ENCODE measurements around the gene CALU. TPM values are rescaled to one million over a fixed set of nuclear protein-coding genes. Genes with fewer than 3 reads are reported as not detected.
A peak's percentile ranks its signal among the peaks of the same experiment; 100 is the strongest.

Gene CALU
- total RNA-seq, 1 donor from 2014 or later: 131 TPM

DNA sequence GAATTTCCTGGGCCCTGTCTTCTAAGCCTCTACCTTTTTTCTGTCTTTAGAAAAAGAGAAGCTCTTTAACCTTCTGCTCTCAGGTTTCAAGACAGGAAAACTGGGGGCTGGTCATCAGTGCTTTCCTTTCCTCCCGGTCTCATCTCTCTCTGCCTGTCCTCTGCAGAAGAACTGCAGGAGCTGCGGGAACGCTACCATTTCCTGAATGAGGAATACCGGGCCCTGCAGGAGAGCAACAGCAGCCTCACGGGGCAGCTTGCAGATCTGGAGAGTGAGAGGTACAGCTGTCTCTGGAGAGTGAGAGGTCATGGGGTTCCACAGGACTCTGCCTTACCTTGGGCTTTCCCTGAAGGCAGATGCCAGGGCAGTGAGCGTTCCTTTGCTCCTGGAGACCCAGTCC, 65.3 kb downstream of the CALU start:
- Histone ChIP-seq H3K4me3 (ENCODE audit: low read length in 3 of 3) (no peak overlapping the region), H3K4me1 (ENCODE audit: control insufficient read depth in 3 of 3, insufficient read depth in 3 of 3, low read length in 3 of 3) (peaks cover 0 to 3% (median 0%) of the 10 kb centered on the region in 3 donors), H3K27ac (ENCODE audit: low read depth, low read length) (no peak overlapping the region), H3K27me3 (ENCODE audit: control insufficient read depth in 3 of 3, insufficient read depth in 3 of 3, low read length in 3 of 3) (no peaks in the 10 kb centered on the region), H3K9me3 (ENCODE audit: control insufficient read depth in 3 of 3, low read length in 3 of 3) (no peaks in the 10 kb centered on the region), H3K36me3 (ENCODE audit: control insufficient read depth in 3 of 3, insufficient read depth in 3 of 3, low read length in 3 of 3) (peaks cover 4 to 8% (median 5%) of the 10 kb centered on the region in 3 donors), H3K9ac (ENCODE audit: low read depth in 1 of 3, low read length in 3 of 3) (no peak overlapping the region)

DNA sequence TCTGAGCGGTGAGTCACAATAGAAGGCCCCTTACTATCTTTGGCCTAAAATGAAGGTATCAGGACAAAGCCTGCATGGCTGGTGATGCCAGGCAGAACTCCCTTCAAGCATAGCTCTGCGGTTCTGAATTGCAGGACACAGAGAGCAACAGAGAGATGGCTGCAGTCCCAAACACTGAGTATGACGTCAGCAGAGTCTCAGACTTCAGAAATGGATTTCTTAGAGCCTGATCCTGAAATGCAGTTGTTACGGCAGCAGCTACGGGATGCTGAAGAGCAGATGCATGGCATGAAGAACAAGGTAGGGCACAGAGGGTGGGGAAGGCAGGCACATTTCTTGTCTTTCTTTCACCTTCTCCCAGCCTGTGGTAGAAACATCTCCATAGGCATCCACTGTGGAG, 66.1 kb downstream of the CALU start:
- Histone ChIP-seq H3K27me3 (ENCODE audit: control insufficient read depth in 3 of 3, insufficient read depth in 3 of 3, low read length in 3 of 3) (no peaks in the 10 kb centered on the region), H3K9ac (ENCODE audit: low read depth in 1 of 3, low read length in 3 of 3) (no peak overlapping the region), H3K9me3 (ENCODE audit: control insufficient read depth in 3 of 3, low read length in 3 of 3) (no peaks in the 10 kb centered on the region), H3K4me3 (ENCODE audit: low read length in 3 of 3) (no peak overlapping the region), H3K27ac (ENCODE audit: low read depth, low read length) (no peak overlapping the region), H3K4me1 (ENCODE audit: control insufficient read depth in 3 of 3, insufficient read depth in 3 of 3, low read length in 3 of 3) (peaks cover 0 to 4% (median 3%) of the 10 kb centered on the region in 3 donors), H3K36me3 (ENCODE audit: control insufficient read depth in 3 of 3, insufficient read depth in 3 of 3, low read length in 3 of 3) (peaks cover 4 to 8% (median 5%) of the 10 kb centered on the region in 3 donors)

DNA sequence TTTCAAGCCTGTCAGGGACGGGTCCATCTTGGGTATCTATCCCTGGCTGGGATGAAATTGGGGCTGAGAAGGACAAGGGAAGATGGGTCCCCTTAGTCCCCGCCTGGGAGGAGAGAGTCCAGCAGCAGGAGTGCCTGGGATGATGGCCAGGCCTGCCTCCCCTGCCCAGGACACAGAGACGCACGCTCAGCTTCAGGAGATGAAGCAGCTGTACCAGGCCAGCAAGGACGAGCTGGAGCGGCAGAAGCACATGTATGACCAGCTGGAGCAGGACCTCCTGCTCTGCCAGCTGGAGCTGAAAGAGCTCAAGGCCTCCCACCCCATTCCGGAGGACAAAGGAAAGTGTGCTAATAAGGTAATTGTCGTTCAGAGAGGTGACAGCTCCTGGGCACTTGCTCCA, 68.0 kb downstream of the CALU start:
- H3K27ac ChIP-seq (ENCODE audit: low read depth, low read length): no peak overlapping the region
- no peaks in the 10 kb centered on the region for H3K27me3 ChIP-seq (ENCODE audit: control insufficient read depth in 3 of 3, insufficient read depth in 3 of 3, low read length in 3 of 3)
- no peak overlapping the region for H3K9ac ChIP-seq (ENCODE audit: low read depth in 1 of 3, low read length in 3 of 3)
- no peak overlapping the region for H3K4me3 ChIP-seq (ENCODE audit: low read length in 3 of 3)
- H3K36me3 ChIP-seq (ENCODE audit: control insufficient read depth in 3 of 3, insufficient read depth in 3 of 3, low read length in 3 of 3): peaks cover 4 to 8% (median 5%) of the 10 kb centered on the region in 3 donors
- no peaks in the 10 kb centered on the region for H3K9me3 ChIP-seq (ENCODE audit: control insufficient read depth in 3 of 3, low read length in 3 of 3)
- H3K4me1 ChIP-seq (ENCODE audit: control insufficient read depth in 3 of 3, insufficient read depth in 3 of 3, low read length in 3 of 3): peaks cover 14 to 23% (median 22%) of the 10 kb centered on the region in 3 donors

DNA sequence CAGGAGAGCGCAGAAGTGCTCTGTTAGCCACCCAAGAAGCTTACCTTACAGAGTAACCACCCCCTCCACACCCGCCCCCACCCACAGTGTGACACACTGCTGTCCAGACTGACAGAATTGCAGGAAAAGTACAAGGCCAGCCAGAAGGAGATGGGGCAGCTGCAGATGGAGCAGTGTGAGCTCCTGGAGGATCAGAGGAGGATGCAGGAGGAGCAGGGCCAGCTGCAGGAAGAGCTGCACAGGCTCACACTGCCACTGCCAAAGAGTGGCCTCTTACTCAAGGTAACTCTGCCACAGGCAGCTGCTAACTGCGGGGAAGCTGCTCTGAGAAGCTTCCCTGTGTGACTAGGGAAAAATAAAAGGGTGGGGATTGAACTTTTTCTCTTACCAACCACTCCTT, 70.2 kb downstream of the CALU start:
- Histone ChIP-seq H3K27ac (ENCODE audit: low read depth, low read length) (no peak overlapping the region), H3K27me3 (ENCODE audit: control insufficient read depth in 3 of 3, insufficient read depth in 3 of 3, low read length in 3 of 3) (no peaks in the 10 kb centered on the region), H3K9ac (ENCODE audit: low read depth in 1 of 3, low read length in 3 of 3) (no peak overlapping the region), H3K4me3 (ENCODE audit: low read length in 3 of 3) (no peak overlapping the region), H3K36me3 (ENCODE audit: control insufficient read depth in 3 of 3, insufficient read depth in 3 of 3, low read length in 3 of 3) (peaks cover 4 to 8% (median 5%) of the 10 kb centered on the region in 3 donors), H3K9me3 (ENCODE audit: control insufficient read depth in 3 of 3, low read length in 3 of 3) (no peaks in the 10 kb centered on the region), H3K4me1 (ENCODE audit: control insufficient read depth in 3 of 3, insufficient read depth in 3 of 3, low read length in 3 of 3) (peaks cover 26 to 34% (median 34%) of the 10 kb centered on the region in 3 donors)

DNA sequence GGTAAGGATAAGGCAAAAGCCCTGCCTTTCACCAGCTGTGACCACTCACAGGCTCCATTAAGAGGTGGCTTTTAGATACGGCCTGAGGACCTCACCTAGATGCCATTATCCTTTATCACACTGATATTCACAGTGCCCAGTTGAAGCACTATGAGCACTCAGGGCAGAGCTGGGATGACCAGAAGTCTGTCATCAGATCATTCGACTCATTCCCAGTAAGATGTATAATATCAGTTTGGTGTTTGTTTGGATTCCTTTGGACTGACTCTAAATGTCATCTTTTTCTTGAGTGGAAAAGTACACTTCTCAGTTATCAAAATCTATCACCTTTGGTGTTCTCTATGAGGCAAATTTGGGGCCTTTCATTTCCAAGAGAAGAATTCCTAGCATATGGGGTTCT, 71.3 kb downstream of the CALU start:
- Histone ChIP-seq H3K9ac (ENCODE audit: low read depth in 1 of 3, low read length in 3 of 3) (no peak overlapping the region), H3K36me3 (ENCODE audit: control insufficient read depth in 3 of 3, insufficient read depth in 3 of 3, low read length in 3 of 3) (peaks cover under 1 to 8% (median 1%) of the 10 kb centered on the region in 3 donors), H3K4me3 (ENCODE audit: low read length in 3 of 3) (no peak overlapping the region), H3K27me3 (ENCODE audit: control insufficient read depth in 3 of 3, insufficient read depth in 3 of 3, low read length in 3 of 3) (no peaks in the 10 kb centered on the region), H3K27ac (ENCODE audit: low read depth, low read length) (no peak overlapping the region), H3K4me1 (ENCODE audit: control insufficient read depth in 3 of 3, insufficient read depth in 3 of 3, low read length in 3 of 3) (peaks cover 26 to 34% (median 34%) of the 10 kb centered on the region in 3 donors), H3K9me3 (ENCODE audit: control insufficient read depth in 3 of 3, low read length in 3 of 3) (no peaks in the 10 kb centered on the region)

DNA sequence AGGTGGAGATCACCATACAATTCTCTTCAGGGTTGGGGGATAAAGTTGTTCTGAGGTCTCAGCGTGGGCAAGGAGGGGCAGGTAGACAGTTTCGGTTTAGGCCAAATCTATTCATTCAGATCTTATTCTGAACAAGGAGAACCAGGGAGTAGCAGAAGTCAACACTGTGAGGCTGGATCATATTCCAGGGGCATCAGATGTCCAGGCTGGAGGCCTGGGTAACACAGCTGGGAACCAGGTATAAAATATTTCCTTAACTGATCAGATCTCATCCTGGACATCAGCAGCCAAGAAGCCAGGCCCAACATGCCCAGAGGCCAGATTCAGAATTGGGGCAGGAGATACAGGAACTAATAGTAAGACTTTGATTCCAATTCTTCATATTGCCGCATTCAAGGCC, 71.8 kb downstream of the CALU start:
- H3K9ac ChIP-seq (ENCODE audit: low read depth in 1 of 3, low read length in 3 of 3): no peak overlapping the region
- peaks cover 0 to 8% (median 0%) of the 10 kb centered on the region in 3 donors for H3K36me3 ChIP-seq (ENCODE audit: control insufficient read depth in 3 of 3, insufficient read depth in 3 of 3, low read length in 3 of 3)
- H3K4me3 ChIP-seq (ENCODE audit: low read length in 3 of 3): no peak overlapping the region
- no peaks in the 10 kb centered on the region for H3K27me3 ChIP-seq (ENCODE audit: control insufficient read depth in 3 of 3, insufficient read depth in 3 of 3, low read length in 3 of 3)
- no peaks in the 10 kb centered on the region for H3K9me3 ChIP-seq (ENCODE audit: control insufficient read depth in 3 of 3, low read length in 3 of 3)
- peaks cover 26 to 34% (median 34%) of the 10 kb centered on the region in 3 donors for H3K4me1 ChIP-seq (ENCODE audit: control insufficient read depth in 3 of 3, insufficient read depth in 3 of 3, low read length in 3 of 3)
- peak overlapping the region; percentile 3 for H3K27ac ChIP-seq (ENCODE audit: low read depth, low read length)

DNA sequence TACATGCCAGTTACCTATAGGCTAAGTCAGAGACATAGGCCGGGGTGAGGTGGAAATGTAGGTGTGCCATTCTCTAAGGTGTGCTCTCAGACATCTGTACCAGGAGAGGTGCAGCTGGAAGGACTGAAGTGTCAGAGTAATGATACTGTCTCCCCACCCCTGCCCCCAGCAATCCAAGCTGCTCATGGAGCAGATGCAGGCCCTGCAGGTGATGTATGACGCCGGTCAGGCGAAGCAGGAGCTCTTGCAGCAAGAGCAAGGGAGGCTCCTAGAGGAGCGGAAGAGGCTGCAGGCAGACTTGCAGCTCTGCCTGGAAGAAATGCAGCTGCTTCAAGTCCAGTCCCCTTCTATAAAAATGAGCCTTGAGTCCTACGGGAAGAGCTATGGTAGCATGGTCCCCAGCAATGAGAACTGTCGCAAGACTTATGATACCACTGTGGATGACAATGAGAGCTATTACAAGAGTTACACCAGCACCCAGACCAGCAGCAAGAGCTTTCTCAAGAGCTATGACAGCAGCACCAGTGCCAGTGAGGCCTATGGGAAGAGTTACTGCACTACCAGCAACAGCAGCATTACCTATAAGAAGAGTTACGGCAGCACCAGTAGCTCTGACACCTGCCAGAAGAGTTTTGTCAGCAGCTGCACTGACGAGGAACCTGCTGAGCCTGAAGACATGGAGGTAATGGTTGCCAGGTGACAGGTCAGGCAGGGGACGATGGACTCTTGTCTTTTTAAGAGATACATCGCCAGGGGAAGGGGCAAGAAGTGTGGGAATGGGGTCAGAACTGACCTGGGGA, 72.7 kb downstream of the CALU start:
- H3K27me3 ChIP-seq (ENCODE audit: control insufficient read depth in 3 of 3, insufficient read depth in 3 of 3, low read length in 3 of 3): peaks cover 0 to 2% (median 0%) of the 10 kb centered on the region in 3 donors
- H3K9ac ChIP-seq (ENCODE audit: low read depth in 1 of 3, low read length in 3 of 3): peak overlapping the region in 1 of 3 donors; percentile 16
- H3K4me1 ChIP-seq (ENCODE audit: control insufficient read depth in 3 of 3, insufficient read depth in 3 of 3, low read length in 3 of 3): peaks cover 26 to 40% (median 34%) of the 10 kb centered on the region in 3 donors
- no peak overlapping the region for H3K4me3 ChIP-seq (ENCODE audit: low read length in 3 of 3)
- peaks cover 0 to 4% (median 0%) of the 10 kb centered on the region in 3 donors for H3K36me3 ChIP-seq (ENCODE audit: control insufficient read depth in 3 of 3, insufficient read depth in 3 of 3, low read length in 3 of 3)
- no peaks in the 10 kb centered on the region for H3K9me3 ChIP-seq (ENCODE audit: control insufficient read depth in 3 of 3, low read length in 3 of 3)
- no peak overlapping the region for H3K27ac ChIP-seq (ENCODE audit: low read depth, low read length)

DNA sequence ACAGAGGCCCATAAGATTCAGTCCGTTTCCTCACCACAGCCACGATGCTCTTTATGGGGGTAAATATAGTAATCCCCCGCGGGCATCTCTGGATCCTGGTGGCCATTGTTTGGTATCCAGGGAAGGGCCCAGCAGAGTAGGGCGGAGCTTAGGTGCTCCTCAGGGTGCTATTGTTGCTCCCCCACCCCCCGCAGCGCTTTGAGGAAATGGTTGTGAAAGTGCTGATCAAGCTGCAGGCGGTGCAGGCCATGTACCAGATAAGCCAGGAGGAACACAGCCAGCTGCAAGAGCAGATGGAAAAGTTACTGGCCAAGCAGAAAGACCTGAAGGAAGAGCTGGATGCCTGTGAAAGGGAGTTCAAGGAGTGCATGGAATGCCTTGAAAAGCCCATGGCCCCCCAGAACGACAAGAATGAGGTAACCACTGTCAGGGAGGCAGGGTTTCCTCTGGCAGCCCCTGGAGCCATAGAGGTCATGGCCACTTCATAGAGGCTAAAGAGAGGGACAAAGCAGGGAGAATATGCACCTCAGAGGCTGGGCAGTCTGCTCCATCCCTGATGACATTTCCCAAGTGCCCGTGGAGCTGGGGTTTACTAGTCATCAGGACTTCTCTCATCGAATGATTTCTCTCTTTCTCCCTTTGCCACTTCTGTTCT, 73.5 kb downstream of the CALU start:
- H3K4me3 ChIP-seq (ENCODE audit: low read length in 3 of 3): peak overlapping the region in 1 of 3 donors; percentile 29
- peaks cover 26 to 41% (median 35%) of the 10 kb centered on the region in 3 donors for H3K4me1 ChIP-seq (ENCODE audit: control insufficient read depth in 3 of 3, insufficient read depth in 3 of 3, low read length in 3 of 3)
- no peaks in the 10 kb centered on the region for H3K36me3 ChIP-seq (ENCODE audit: control insufficient read depth in 3 of 3, insufficient read depth in 3 of 3, low read length in 3 of 3)
- no peak overlapping the region for H3K27ac ChIP-seq (ENCODE audit: low read depth, low read length)
- peaks cover 0 to 2% (median 0%) of the 10 kb centered on the region in 3 donors for H3K27me3 ChIP-seq (ENCODE audit: control insufficient read depth in 3 of 3, insufficient read depth in 3 of 3, low read length in 3 of 3)
- H3K9ac ChIP-seq (ENCODE audit: low read depth in 1 of 3, low read length in 3 of 3): peak overlapping the region in 1 of 3 donors; percentile 50
- H3K9me3 ChIP-seq (ENCODE audit: control insufficient read depth in 3 of 3, low read length in 3 of 3): no peaks in the 10 kb centered on the region

DNA sequence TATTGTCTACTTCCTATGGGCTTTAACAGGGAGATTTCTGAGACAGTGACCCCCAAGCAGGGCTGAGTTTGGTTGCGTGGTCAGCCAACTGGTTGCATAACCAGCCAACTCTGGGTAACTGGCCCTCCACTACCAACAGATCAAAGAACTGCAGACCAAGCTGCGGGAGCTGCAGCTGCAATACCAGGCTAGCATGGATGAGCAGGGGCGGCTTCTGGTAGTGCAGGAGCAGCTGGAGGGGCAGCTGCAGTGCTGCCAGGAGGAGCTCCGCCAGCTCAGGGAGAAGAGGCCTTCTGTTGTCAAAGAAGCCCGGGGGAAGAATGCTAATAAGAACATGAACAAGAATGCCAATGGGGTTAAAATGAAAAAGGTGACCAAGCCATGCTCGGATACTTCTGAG, 75.3 kb downstream of the CALU start:
- no peaks in the 10 kb centered on the region for H3K36me3 ChIP-seq (ENCODE audit: control insufficient read depth in 3 of 3, insufficient read depth in 3 of 3, low read length in 3 of 3)
- peaks cover 26 to 47% (median 39%) of the 10 kb centered on the region in 3 donors for H3K4me1 ChIP-seq (ENCODE audit: control insufficient read depth in 3 of 3, insufficient read depth in 3 of 3, low read length in 3 of 3)
- peaks cover 0 to 2% (median 0%) of the 10 kb centered on the region in 3 donors for H3K27me3 ChIP-seq (ENCODE audit: control insufficient read depth in 3 of 3, insufficient read depth in 3 of 3, low read length in 3 of 3)
- H3K4me3 ChIP-seq (ENCODE audit: low read length in 3 of 3): no peak overlapping the region
- no peaks in the 10 kb centered on the region for H3K9me3 ChIP-seq (ENCODE audit: control insufficient read depth in 3 of 3, low read length in 3 of 3)
- H3K27ac ChIP-seq (ENCODE audit: low read depth, low read length): no peak overlapping the region
- no peak overlapping the region for H3K9ac ChIP-seq (ENCODE audit: low read depth in 1 of 3, low read length in 3 of 3)

Measured in skeletal muscle tissue (tissue), 4 donors.